GM10847 (cell line): ENCODE measurements around the gene NMD3.
A peak's percentile ranks its signal among the peaks of the same experiment; 100 is the strongest.

ENCODE experiments used
- POLR2A ChIP-seq: IDR thresholded peaks from 2 replicates; pipeline ENCODE4 v1.6.1; 2011; ENCODE audit not compliant: insufficient read length; ENCODE audit errors: extremely low read depth

Gene NMD3

GRCh38 chr3:161220850-161221753 is at the start of gene NMD3:
Gene NMD3 (plus strand): TSS chr3:161221311. CDS start chr3:161222014, 703 bp downstream.
- peak; percentile 82 for TF ChIP-seq POLR2A

GRCh38 chr3:161171639-161172552 is 49.2 kb upstream of the NMD3 start:
- TF ChIP-seq POLR2A, result no peak

- no peak for TF ChIP-seq POLR2A
Measured at GRCh38 chr3:161175506-161175905, 45.6 kb upstream of the NMD3 start.

- TF ChIP-seq POLR2A, result no peak
Measured at GRCh38 chr3:161177991-161178390, 43.1 kb upstream of the NMD3 start.

- no peak for TF ChIP-seq POLR2A
Measured at GRCh38 chr3:161187046-161187445, 34.1 kb upstream of the NMD3 start.

- no peak for TF ChIP-seq POLR2A
Measured at GRCh38 chr3:161197855-161198850, 23.0 kb upstream of the NMD3 start.

GRCh38 chr3:161199926-161200325 is 21.2 kb upstream of the NMD3 start:
- no peak for TF ChIP-seq POLR2A

- TF ChIP-seq POLR2A, result no peak
Measured at GRCh38 chr3:161203485-161204098, 17.5 kb upstream of the NMD3 start.

- TF ChIP-seq POLR2A, result no peak
Measured at GRCh38 chr3:161208931-161209330, 12.2 kb upstream of the NMD3 start.

- no peak for TF ChIP-seq POLR2A
Measured at GRCh38 chr3:161212171-161212771, 8.8 kb upstream of the NMD3 start.

- TF ChIP-seq POLR2A, result no peak
Measured at GRCh38 chr3:161212906-161213305, 8.2 kb upstream of the NMD3 start.

- no peak for TF ChIP-seq POLR2A
Measured at GRCh38 chr3:161213644-161214043, 7.5 kb upstream of the NMD3 start.

GRCh38 chr3:161215185-161215584 is 5.9 kb upstream of the NMD3 start:
- TF ChIP-seq POLR2A, result no peak

- TF ChIP-seq POLR2A, result no peak
Measured at GRCh38 chr3:161217496-161217895, 3.6 kb upstream of the NMD3 start.
